Urinary bladder (tissue), 4 donors: ENCODE data around the gene UBE4B. TPM values are rescaled to one million over a fixed set of nuclear protein-coding genes. Genes with fewer than 3 reads are reported as not detected.
"Not testable (repeated sequence)": the region's sequence is repeated elsewhere in the genome, so short reads cannot be mapped to it uniquely, and the experiment has no call there.

Source experiments
- DNase-seq: peaks from one replicate; pipeline ENCODE4 v3.0.0-alpha.2; 2015; ENCODE audit errors: extremely low spot score
- H3K27ac ChIP-seq: one replicate; pipeline ENCODE4 v1.5.1; 2013; ENCODE audit warnings: low read depth, mild to moderate bottlenecking, moderate library complexity
- H3K36me3 ChIP-seq: one replicate; pipeline ENCODE4 v1.6.1; 2013; ENCODE audit warnings: mild to moderate bottlenecking, moderate library complexity; ENCODE audit not compliant: insufficient read depth
- H3K4me1 ChIP-seq: one replicate; pipeline ENCODE4 v1.6.1; 2013; ENCODE audit warnings: mild to moderate bottlenecking, moderate library complexity; ENCODE audit not compliant: insufficient read depth
- H3K4me3 ChIP-seq: one replicate; pipeline ENCODE4 v1.5.1; 2013; ENCODE audit warnings: low read depth, low read length
- WGBS: extraction: QIAGEN DNeasy Blood & Tissue Kit; methylation state at CpG from one replicate; pipeline ENCODE4 v1.1.7; 2013; 5-methylcytosine and 5-hydroxymethylcytosine counted together
- polyA plus RNA-seq: library from polyadenylated mRNA; stranded (reverse); fragments of 200-250 nt; gene quantifications from one replicate; pipeline ENCODE4 v1.2.3, GENCODE V29; 2013
- total RNA-seq: library from RNA; depleted of rRNA; stranded (reverse); fragments of >200 nt; gene quantifications from one replicate; pipeline ENCODE4 v1.2.3, GENCODE V29; 2014
- donor health status: healthy with polysubstance abuse.
- donor health status: healthy.

UBE4B gene
- 37.1 TPM for total RNA-seq
- polyA plus RNA-seq: 27.4 TPM

GRCh38 chr1:10032590-10033358 is at the start of gene UBE4B:
UBE4B (plus strand) TSS chr1:10032958; CDS start chr1:10033671, 713 bp downstream.
- Histone ChIP-seq H3K27ac (peak within 1 kb of the TSS; percentile 89), H3K4me1 (no peaks in the 10 kb centered on the region), H3K36me3 (no peaks in the 10 kb centered on the region), H3K4me3 (peak within 1 kb of the TSS; percentile 71)
- WGBS: under 1% methylated on average over 73 of the region's 73 CpGs
- DNase-seq: peak; percentile 93

GRCh38 chr1:9984253-9984652 is 48.5 kb upstream of the UBE4B start:
- no peaks in the 10 kb centered on the region for H3K36me3 ChIP-seq
- no peak overlapping the region for H3K27ac ChIP-seq

GRCh38 chr1:9985001-9985400 is 47.8 kb upstream of the UBE4B start:
- Histone ChIP-seq H3K4me3 (no peak overlapping the region), H3K27ac (no peak overlapping the region), H3K36me3 (no peaks in the 10 kb centered on the region), H3K4me1 (no peaks in the 10 kb centered on the region)
- DNase-seq: no peak
- WGBS: 32% methylated on average over 6 of the region's 6 CpGs

More at GRCh38 chr1:9984253-9984652, 48.5 kb upstream of the UBE4B start:
- WGBS: 85% methylated on average over 5 of the region's 5 CpGs
- H3K4me1 ChIP-seq: no peaks in the 10 kb centered on the region
- DNase-seq: no peak
- no peak overlapping the region for H3K4me3 ChIP-seq

- Histone ChIP-seq H3K36me3 (no peaks in the 10 kb centered on the region), H3K4me3 (no peak overlapping the region), H3K27ac (no peak overlapping the region), H3K4me1 (no peaks in the 10 kb centered on the region)
- WGBS: 92% methylated on average over 5 of the region's 5 CpGs
- no peak for DNase-seq
These were observed 43.0 kb upstream of the UBE4B start for GRCh38 chr1:9989773-9990172.

GRCh38 chr1:9990944-9991343 is 41.8 kb upstream of the UBE4B start:
- Histone ChIP-seq H3K4me3 (no peak overlapping the region), H3K27ac (no peak overlapping the region), H3K4me1 (no peaks in the 10 kb centered on the region), H3K36me3 (no peaks in the 10 kb centered on the region)
- WGBS: 60% methylated on average over 2 of the region's 2 CpGs
- no peak for DNase-seq

- no peak for DNase-seq
- 88% methylated on average over 5 of the region's 5 CpGs for WGBS
- no peaks in the 10 kb centered on the region for H3K4me1 ChIP-seq
- no peak overlapping the region for H3K27ac ChIP-seq
- H3K36me3 ChIP-seq: no peaks in the 10 kb centered on the region
- H3K4me3 ChIP-seq: no peak overlapping the region
These were observed 39.8 kb upstream of the UBE4B start for GRCh38 chr1:9992910-9993309.

GRCh38 chr1:9993561-9994075 is 39.1 kb upstream of the UBE4B start:
- 70% methylated on average over 7 of the region's 7 CpGs for WGBS
- Histone ChIP-seq H3K27ac (no peak overlapping the region), H3K4me3 (no peak overlapping the region), H3K4me1 (no peaks in the 10 kb centered on the region), H3K36me3 (no peaks in the 10 kb centered on the region)
- DNase-seq: no peak

- 8% methylated on average over 70 of the region's 71 CpGs for whole genome bisulfite sequencing
- no peak for DNase-seq
- Histone ChIP-seq H3K27ac (no peak within 1 kb of the TSS), H3K4me3 (peak within 1 kb of the TSS; percentile 46), H3K4me1 (no peaks in the 10 kb centered on the region), H3K36me3 (no peaks in the 10 kb centered on the region)
These were observed 35.9 kb upstream of the UBE4B start, which contains the start of gene RBP7 for GRCh38 chr1:9996624-9997582. RBP7 (plus strand) TSS chr1:9997228; CDS start chr1:9997259, 31 bp downstream.

- Histone ChIP-seq H3K4me1 (no peaks in the 10 kb centered on the region), H3K36me3 (no peaks in the 10 kb centered on the region), H3K4me3 (no peak overlapping the region), H3K27ac (no peak overlapping the region)
- DNase-seq: no peak
- WGBS: 77% methylated on average over 8 of the region's 8 CpGs
These were observed 31.6 kb upstream of the UBE4B start for GRCh38 chr1:10001016-10001665.

- DNase-seq, H3K4me3 ChIP-seq, H3K36me3 ChIP-seq, H3K27ac ChIP-seq, H3K4me1 ChIP-seq: not testable (repeated sequence)
- 91% methylated on average over 8 of the region's 8 CpGs for WGBS
These were observed 27.5 kb upstream of the UBE4B start for GRCh38 chr1:10005248-10005647.

GRCh38 chr1:10007169-10007568 is 25.6 kb upstream of the UBE4B start:
- no peaks in the 10 kb centered on the region for H3K36me3 ChIP-seq
- H3K4me3 ChIP-seq: no peak overlapping the region
- no peak for DNase-seq
- H3K4me1 ChIP-seq: no peaks in the 10 kb centered on the region
- H3K27ac ChIP-seq: no peak overlapping the region
- 48% methylated on average over 4 of the region's 4 CpGs for WGBS

GRCh38 chr1:10014016-10014415 is 18.7 kb upstream of the UBE4B start:
- DNase-seq: no peak
- WGBS: 79% methylated on average over 5 of the region's 5 CpGs
- H3K4me1 ChIP-seq: no peaks in the 10 kb centered on the region
- H3K36me3 ChIP-seq: no peaks in the 10 kb centered on the region
- no peak overlapping the region for H3K27ac ChIP-seq
- no peak overlapping the region for H3K4me3 ChIP-seq

GRCh38 chr1:10019561-10019960 is 13.2 kb upstream of the UBE4B start:
- H3K36me3 ChIP-seq: no peaks in the 10 kb centered on the region
- DNase-seq: no peak
- H3K4me1 ChIP-seq: no peaks in the 10 kb centered on the region
- H3K4me3 ChIP-seq: no peak overlapping the region
- H3K27ac ChIP-seq: no peak overlapping the region
